ENCODE results near the gene LRMDA.

- TF ChIP-seq CTCF (IDR thresholded peaks at IDR 0.05; ENCODE audit: extremely low read depth in 1 of 2, insufficient read depth in 1 of 2, low read depth in 1 of 2, low read length in 2 of 2), result no peak
- TF ChIP-seq MAX (IDR thresholded peaks at IDR 0.05; ENCODE audit: insufficient read depth, insufficient read length), result no peak
- no peak for TF ChIP-seq MYC (IDR thresholded peaks at IDR 0.05; ENCODE audit: low read depth, low read length)
- TF ChIP-seq POLR2AphosphoS5 (IDR thresholded peaks at IDR 0.05; ENCODE audit: insufficient read depth, low read depth, low read length), result no peak
- no peak for TF ChIP-seq EZH2 (IDR thresholded peaks at IDR 0.05; ENCODE audit: borderline replicate concordance, low read depth, low read length, severe bottlenecking)
- TF ChIP-seq JUN (IDR thresholded peaks at IDR 0.05; ENCODE audit: borderline replicate concordance, insufficient read depth, insufficient read length, low read depth), result no peak
Observed at GRCh38 chr10:75632805-75633462, 201.5 kb downstream of the LRMDA start.
